Measurements from ENCODE around the gene NRTN. TPM values are rescaled to one million over a fixed set of nuclear protein-coding genes. Genes with fewer than 3 reads are reported as not detected.
"Not testable (repeated sequence)": the region's sequence is repeated elsewhere in the genome, so short reads cannot be mapped to it uniquely, and the experiment has no call there.

The NRTN gene
- total RNA-seq = under 1 TPM; 0.21 to 0.32 TPM

DNA sequence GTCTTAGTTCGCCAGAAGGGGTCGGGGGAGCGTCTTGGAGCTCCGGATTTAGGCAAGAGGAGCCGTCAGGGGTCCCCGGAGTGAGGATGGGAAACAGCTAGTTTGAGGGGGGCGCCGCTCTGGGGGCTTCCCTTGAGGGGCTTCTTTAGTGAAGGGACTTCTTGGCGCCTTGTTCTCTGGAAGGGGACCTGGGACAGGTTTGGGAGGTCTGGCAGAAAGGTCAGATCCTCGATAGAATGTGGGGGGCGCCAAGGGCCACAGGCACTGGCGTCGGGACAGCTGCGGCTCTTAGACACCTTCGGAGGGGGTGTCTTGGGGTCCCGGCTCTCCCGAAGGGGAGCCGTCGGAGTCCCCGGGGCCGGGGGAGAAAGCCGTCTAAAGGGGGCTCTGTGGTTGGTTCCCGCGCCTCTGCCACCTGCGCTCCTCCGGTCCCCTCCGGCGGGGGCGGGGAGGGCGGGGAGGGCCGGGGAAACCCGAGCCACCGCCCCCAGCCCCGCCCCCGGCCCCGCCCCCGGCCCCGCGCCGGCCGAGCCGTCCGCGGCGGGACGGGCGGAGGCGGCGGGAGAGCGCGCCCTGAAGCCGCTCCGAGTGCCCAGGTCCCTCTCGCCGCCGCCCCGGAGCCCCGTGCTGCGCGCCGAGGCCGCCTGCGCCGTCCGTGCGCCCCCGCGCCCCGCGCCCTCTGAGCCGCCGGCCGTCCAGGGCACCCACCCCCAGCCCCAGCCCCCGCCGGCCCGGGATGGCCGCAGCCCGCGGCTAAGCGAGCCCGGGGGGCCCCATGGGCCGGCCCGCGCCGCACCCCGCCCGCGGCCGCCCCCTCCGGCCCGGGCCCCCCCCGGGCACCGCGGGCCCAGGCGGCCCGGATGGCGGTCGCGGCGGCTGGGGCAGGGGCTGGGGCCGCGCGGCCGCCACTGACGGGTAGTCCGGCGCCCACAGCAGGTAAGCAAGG, at the start of gene NRTN:
Gene NRTN (plus strand): TSS at position 552 of the 946 bp plus-strand sequence. CDS start 19,099 bp downstream, outside the sequence.
- intact Hi-C loops (cut with DNase I, micrococcal nuclease) = loop anchor here (1.0 to 5.0 kb wide), 12 partner anchors 13 to 589 kb away; partner anchors contain the start of genes DUS3L (in 2 of the 2), NDUFA11 (in 2 of the 2), CATSPERD (in 1 of the 2) and GTF2F1 (in 1 of the 2)
- H3K36me3 Mint-ChIP-seq (ENCODE audit: low read depth) = no peaks in the 10 kb centered on the region

DNA sequence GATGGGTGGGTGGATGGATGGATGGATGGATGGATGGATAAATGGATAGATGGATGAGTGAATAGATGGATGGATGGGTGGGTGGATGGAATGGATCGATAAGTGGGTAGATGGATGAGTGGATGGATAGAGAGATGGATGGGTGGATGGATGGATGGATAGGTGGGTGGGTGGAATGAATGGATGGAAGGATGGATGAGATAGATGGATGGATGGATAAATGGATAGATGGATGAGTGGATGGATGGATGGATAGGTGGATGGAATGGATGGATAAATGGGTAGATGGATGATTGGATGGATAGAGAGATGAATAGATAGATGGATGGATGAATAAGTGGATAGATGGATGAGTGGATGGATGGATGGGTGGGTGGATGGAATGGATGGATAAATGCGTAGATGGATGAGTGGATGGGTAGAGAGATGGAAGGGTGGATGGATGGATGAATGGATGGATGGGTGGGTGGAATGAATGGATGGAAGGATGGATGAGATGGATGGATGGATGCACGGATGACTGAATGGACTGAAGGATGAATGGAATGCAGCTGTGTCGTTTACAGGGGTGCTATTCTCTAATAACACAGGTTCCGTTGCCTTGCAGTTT, 42.2 kb upstream of the NRTN start:
- ATAC-seq = no peak
- peaks cover 5% of the 10 kb centered on the region for H3K9me3 Mint-ChIP-seq (ENCODE audit: low read depth)
- POLR2A ChIA-PET = no interaction called here
- DNase-seq = no peak
- no peak overlapping the region for H3K27ac Mint-ChIP-seq
- H3K27me3 Mint-ChIP-seq = peaks cover 9% of the 10 kb centered on the region
- no peaks in the 10 kb centered on the region for H3K36me3 Mint-ChIP-seq (ENCODE audit: low read depth)
- H3K4me1 Mint-ChIP-seq = no peaks in the 10 kb centered on the region
- intact Hi-C loops (cut with DNase I, micrococcal nuclease) = no loop called here
- CTCF ChIA-PET = no interaction called here
- no peak overlapping the region for H3K4me3 Mint-ChIP-seq

More for the DNA sequence above, at the start of gene NRTN:
- ATAC-seq (no peak), DNase-seq (peak; percentile 72)
- peak within 1 kb of the TSS; percentile 63 for H3K4me3 Mint-ChIP-seq
- H3K4me1 Mint-ChIP-seq = peaks cover 21% of the 10 kb centered on the region
- peak within 1 kb of the TSS; percentile 12 for H3K27ac Mint-ChIP-seq
- H3K9me3 Mint-ChIP-seq (ENCODE audit: low read depth) = no peaks in the 10 kb centered on the region
- POLR2A ChIA-PET = interaction anchor here (0.6 to 1.6 kb wide), 5 partner anchors 10 to 118 kb away, joined by 3 to 18 read pairs (median 7); partner anchors contain the start of genes NDUFA11 and VMAC
- CTCF ChIA-PET = interaction anchor here (0.5 to 2.3 kb wide), 29 partner anchors 9 to 323 kb away, joined by 3 to 37 read pairs (median 5); partner anchors contain the start of genes CATSPERD, DUS3L, NDUFA11 and RANBP3
- H3K27me3 Mint-ChIP-seq = peaks cover 16% of the 10 kb centered on the region

DNA sequence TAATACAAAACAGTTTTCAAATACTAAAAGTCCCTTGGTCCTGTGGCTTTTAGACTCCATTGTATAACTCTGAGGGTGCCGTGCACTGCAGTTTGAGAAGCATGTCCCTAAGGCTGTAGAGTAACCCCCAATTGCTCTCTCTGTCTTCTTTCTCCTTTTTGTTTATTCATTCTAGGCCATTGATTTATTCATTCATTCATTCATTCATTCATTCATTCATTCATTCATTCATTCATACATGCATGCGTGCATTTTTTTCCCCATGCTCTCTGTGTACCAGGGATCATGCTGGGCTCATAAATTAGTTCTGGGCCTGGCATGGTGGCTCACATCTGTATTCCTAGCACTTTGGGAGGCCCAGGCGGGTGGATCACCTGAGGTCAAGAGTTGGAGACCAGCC, 39.6 kb upstream of the NRTN start:
- ATAC-seq (no peak), DNase-seq (no peak)
- H3K36me3 Mint-ChIP-seq (ENCODE audit: low read depth) = no peaks in the 10 kb centered on the region
- no peak overlapping the region for H3K4me3 Mint-ChIP-seq
- intact Hi-C loops (cut with DNase I, micrococcal nuclease) = no loop called here
- H3K9me3 Mint-ChIP-seq (ENCODE audit: low read depth) = peaks cover 5% of the 10 kb centered on the region
- ChIA-PET CTCF (interaction anchor here (0.7 kb wide), 1 partner anchor 17 kb away, joined by 3 read pairs; no protein-coding TSS in a partner anchor), POLR2A (no interaction called here)
- no peak overlapping the region for H3K27ac Mint-ChIP-seq
- H3K27me3 Mint-ChIP-seq = peaks cover 7% of the 10 kb centered on the region
- no peaks in the 10 kb centered on the region for H3K4me1 Mint-ChIP-seq

GRCh38 chr19:5767949-5768348, 36.9 kb upstream of the NRTN start:
- H3K36me3 Mint-ChIP-seq (ENCODE audit: low read depth) = no peaks in the 10 kb centered on the region
- no peak overlapping the region for H3K4me3 Mint-ChIP-seq
- no peaks in the 10 kb centered on the region for H3K4me1 Mint-ChIP-seq
- DNase-seq (no peak), ATAC-seq (no peak)
- intact Hi-C loops (cut with DNase I, micrococcal nuclease) = no loop called here
- POLR2A ChIA-PET = interaction anchor here (0.6 kb wide), 1 partner anchor 831 kb away, joined by 4 read pairs; no protein-coding TSS in a partner anchor
- H3K27ac Mint-ChIP-seq = no peak overlapping the region
- CTCF ChIA-PET = interaction anchor here (0.6 kb wide), 2 partner anchors 26 to 960 kb away, joined by 3 to 4 read pairs; no protein-coding TSS in a partner anchor
- no peaks in the 10 kb centered on the region for H3K27me3 Mint-ChIP-seq
- no peaks in the 10 kb centered on the region for H3K9me3 Mint-ChIP-seq (ENCODE audit: low read depth)

GRCh38 chr19:5772416-5772815, 32.5 kb upstream of the NRTN start:
- Mint-ChIP-seq H3K36me3 (ENCODE audit: low read depth) (no peaks in the 10 kb centered on the region), H3K9me3 (ENCODE audit: low read depth) (no peaks in the 10 kb centered on the region), H3K27me3 (no peaks in the 10 kb centered on the region), H3K27ac (no peak overlapping the region), H3K4me3 (no peak overlapping the region), H3K4me1 (no peaks in the 10 kb centered on the region)
- POLR2A ChIA-PET = no interaction called here
- ATAC-seq (no peak), DNase-seq (no peak)
- intact Hi-C loops (cut with DNase I, micrococcal nuclease) = no loop called here
- CTCF ChIA-PET = no interaction called here

- H3K9me3 Mint-ChIP-seq (ENCODE audit: low read depth) = no peaks in the 10 kb centered on the region
- intact Hi-C loops (cut with DNase I, micrococcal nuclease) = loop anchor here in 1 of 2 experiments (1.0 kb wide), 1 partner anchor 249 kb away; no protein-coding TSS in a partner anchor
- CTCF ChIA-PET = no interaction called here
- no peak for ATAC-seq
- H3K36me3 Mint-ChIP-seq (ENCODE audit: low read depth) = no peaks in the 10 kb centered on the region
- no peak for DNase-seq
- H3K27ac Mint-ChIP-seq = no peak overlapping the region
- POLR2A ChIA-PET = no interaction called here
- no peaks in the 10 kb centered on the region for H3K27me3 Mint-ChIP-seq
- H3K4me3 Mint-ChIP-seq = no peak overlapping the region
- H3K4me1 Mint-ChIP-seq = no peaks in the 10 kb centered on the region
Measured at GRCh38 chr19:5773276-5773675, 31.6 kb upstream of the NRTN start.

GRCh38 chr19:5774921-5775320, 29.9 kb upstream of the NRTN start:
- no peaks in the 10 kb centered on the region for H3K9me3 Mint-ChIP-seq (ENCODE audit: low read depth)
- no peak overlapping the region for H3K4me3 Mint-ChIP-seq
- no peaks in the 10 kb centered on the region for H3K36me3 Mint-ChIP-seq (ENCODE audit: low read depth)
- no peaks in the 10 kb centered on the region for H3K27me3 Mint-ChIP-seq
- H3K27ac Mint-ChIP-seq = no peak overlapping the region
- H3K4me1 Mint-ChIP-seq = no peaks in the 10 kb centered on the region
- POLR2A ChIA-PET = no interaction called here
- no peak for DNase-seq
- CTCF ChIA-PET = interaction anchor here (0.6 to 0.7 kb wide), 2 partner anchors 130 to 248 kb away, joined by 3 read pairs; partner anchors contain the start of gene VMAC
- intact Hi-C loops (cut with DNase I, micrococcal nuclease) = no loop called here
- no peak for ATAC-seq

DNA sequence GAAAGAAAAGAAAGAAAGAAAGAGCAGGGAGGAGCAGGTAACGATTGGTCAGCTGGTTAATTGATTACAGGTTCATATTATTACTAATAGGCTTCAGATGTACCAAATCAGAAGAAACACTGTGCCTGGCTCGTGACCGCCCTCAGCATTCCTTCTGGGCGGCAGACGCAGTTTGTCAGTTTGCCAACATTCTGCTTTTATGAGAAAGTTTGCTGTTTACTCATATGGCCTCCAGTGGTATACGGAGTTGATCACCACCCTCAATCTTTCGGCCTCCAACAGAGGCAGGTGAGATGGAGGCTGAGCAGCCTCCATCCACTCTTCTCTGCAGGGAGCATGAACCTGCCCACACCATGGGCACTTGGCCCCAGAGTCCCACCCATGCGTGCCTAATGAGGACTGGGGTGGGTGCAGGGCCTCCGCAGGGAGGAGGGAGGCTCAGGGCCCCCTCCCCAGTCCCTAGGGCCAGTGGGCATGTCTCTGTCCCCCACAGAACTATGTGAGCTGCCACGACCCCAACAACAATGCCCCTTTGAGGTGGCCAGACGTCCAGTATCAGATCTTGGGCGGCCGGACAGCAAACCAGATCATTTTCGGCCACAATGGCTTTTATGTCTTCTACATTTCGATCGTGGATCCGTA, 29.1 kb upstream of the NRTN start:
- ChIA-PET POLR2A (no interaction called here), CTCF (interaction anchor here (0.6 to 0.7 kb wide), 2 partner anchors 129 to 247 kb away, joined by 3 read pairs; partner anchors contain the start of gene VMAC)
- intact Hi-C loops (cut with DNase I, micrococcal nuclease) = no loop called here
- Mint-ChIP-seq H3K36me3 (ENCODE audit: low read depth) (no peaks in the 10 kb centered on the region), H3K4me3 (no peak overlapping the region), H3K9me3 (ENCODE audit: low read depth) (no peaks in the 10 kb centered on the region), H3K27ac (no peak overlapping the region), H3K27me3 (no peaks in the 10 kb centered on the region), H3K4me1 (no peaks in the 10 kb centered on the region)
- DNase-seq = no peak
- no peak for ATAC-seq

DNA sequence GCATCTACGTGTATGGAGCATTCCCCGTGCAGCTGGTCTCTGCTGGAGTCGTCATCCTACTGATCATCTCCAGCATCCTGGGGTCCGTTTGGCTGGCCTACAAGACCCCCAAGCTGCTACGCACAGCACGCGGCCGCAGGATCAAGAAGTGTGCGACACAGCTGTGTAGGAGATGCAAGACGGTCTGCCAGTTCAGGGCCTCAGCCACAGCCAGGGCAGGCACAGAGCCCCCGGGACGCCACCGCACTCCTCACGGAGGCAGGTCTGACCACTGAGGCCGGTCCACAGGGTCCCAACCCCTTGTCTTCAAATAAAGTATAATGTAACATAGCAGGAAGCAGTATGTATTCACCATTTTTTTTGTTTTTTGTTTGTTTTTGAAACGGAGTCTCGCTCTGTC, 26.5 kb upstream of the NRTN start:
- DNase-seq = no peak
- H3K4me3 Mint-ChIP-seq = no peak overlapping the region
- intact Hi-C loops (cut with DNase I, micrococcal nuclease) = no loop called here
- H3K27me3 Mint-ChIP-seq = no peaks in the 10 kb centered on the region
- no peaks in the 10 kb centered on the region for H3K36me3 Mint-ChIP-seq (ENCODE audit: low read depth)
- ChIA-PET POLR2A (no interaction called here), CTCF (interaction anchor here (0.6 kb wide), 1 partner anchor 1086 kb away, joined by 5 read pairs; no protein-coding TSS in a partner anchor)
- H3K27ac Mint-ChIP-seq = no peak overlapping the region
- H3K9me3 Mint-ChIP-seq (ENCODE audit: low read depth) = no peaks in the 10 kb centered on the region
- H3K4me1 Mint-ChIP-seq = no peaks in the 10 kb centered on the region
- no peak for ATAC-seq

GRCh38 chr19:5780916-5781315, 24.0 kb upstream of the NRTN start:
- DNase-seq; H3K4me3 Mint-ChIP-seq; ATAC-seq; CTCF ChIA-PET; intact Hi-C loops (cut with DNase I, micrococcal nuclease); H3K36me3 Mint-ChIP-seq (ENCODE audit: low read depth); H3K4me1 Mint-ChIP-seq; H3K27me3 Mint-ChIP-seq; H3K27ac Mint-ChIP-seq; POLR2A ChIA-PET; H3K9me3 Mint-ChIP-seq (ENCODE audit: low read depth): not testable (repeated sequence)

DNA sequence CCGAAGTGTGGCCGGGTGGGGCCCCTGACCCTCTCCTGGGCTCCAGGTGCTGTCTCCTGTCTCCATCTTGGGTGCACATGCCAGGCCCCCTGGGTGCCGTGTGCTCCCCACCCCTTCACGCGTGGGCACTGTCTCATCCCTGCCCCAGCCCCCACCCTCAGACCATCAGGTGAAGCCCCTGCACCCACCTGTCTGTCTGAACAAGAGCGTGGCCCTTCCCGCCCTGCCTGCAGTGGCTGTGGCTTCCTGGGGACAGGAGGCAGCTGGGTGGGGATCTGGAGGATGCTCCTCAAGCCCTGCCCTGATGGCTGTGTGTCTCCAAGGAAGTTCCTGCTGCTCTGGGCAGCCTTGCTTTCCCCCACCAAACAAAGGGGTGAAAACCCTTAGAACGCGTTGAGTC, 22.5 kb upstream of the NRTN start:
- Mint-ChIP-seq H3K27me3 (no peaks in the 10 kb centered on the region), H3K4me1 (no peaks in the 10 kb centered on the region), H3K27ac (no peak overlapping the region), H3K36me3 (ENCODE audit: low read depth) (peaks cover 17% of the 10 kb centered on the region), H3K4me3 (no peak overlapping the region), H3K9me3 (ENCODE audit: low read depth) (no peaks in the 10 kb centered on the region)
- intact Hi-C loops (cut with DNase I, micrococcal nuclease) = no loop called here
- POLR2A ChIA-PET = no interaction called here
- DNase-seq (no peak), ATAC-seq (no peak)
- CTCF ChIA-PET = interaction anchor here (0.8 kb wide), 1 partner anchor 61 kb away, joined by 3 read pairs; no protein-coding TSS in a partner anchor
